IPS DF 19.7 (cell line): Measurements from ENCODE around the gene RBBP8.

Source experiments
- DNase-seq: peaks from one replicate; pipeline ENCODE4 v3.0.0-alpha.2; 2013; ENCODE audit warnings: low read depth, low spot score

RBBP8 gene

GRCh38 chr18:22998344-22998743, 65.2 kb downstream of the RBBP8 start:
- no peak for DNase-seq

GRCh38 chr18:22999212-22999611, 66.1 kb downstream of the RBBP8 start:
- DNase-seq: no peak

- DNase-seq: no peak
Measured at GRCh38 chr18:22999647-23000046, 66.5 kb downstream of the RBBP8 start.

- DNase-seq: no peak
Measured at GRCh38 chr18:23003289-23003688, 70.2 kb downstream of the RBBP8 start.

GRCh38 chr18:23012249-23012648, 79.1 kb downstream of the RBBP8 start:
- DNase-seq: no peak

- no peak for DNase-seq
Measured at GRCh38 chr18:23020555-23021294, 87.6 kb downstream of the RBBP8 start.

- DNase-seq: no peak
Measured at GRCh38 chr18:23021623-23022022, 88.5 kb downstream of the RBBP8 start.

GRCh38 chr18:23032030-23032582, 99.0 kb downstream of the RBBP8 start:
- DNase-seq: no peak

GRCh38 chr18:23033056-23033455, 99.9 kb downstream of the RBBP8 start:
- DNase-seq: no peak

GRCh38 chr18:23036660-23037201, 103.6 kb downstream of the RBBP8 start:
- no peak for DNase-seq

- DNase-seq: peak; percentile 47
Measured at GRCh38 chr18:23037646-23038045, 104.5 kb downstream of the RBBP8 start.

- no peak for DNase-seq
Measured at GRCh38 chr18:23038712-23039111, 105.6 kb downstream of the RBBP8 start.

- no peak for DNase-seq
Measured at GRCh38 chr18:23042133-23042532, 109.0 kb downstream of the RBBP8 start.

- no peak for DNase-seq
Measured at GRCh38 chr18:23043803-23044376, 110.8 kb downstream of the RBBP8 start.

- DNase-seq: no peak
Measured at GRCh38 chr18:23049698-23050373, 116.7 kb downstream of the RBBP8 start.

GRCh38 chr18:23053776-23054457, 120.8 kb downstream of the RBBP8 start:
- peak; percentile 77 for DNase-seq

GRCh38 chr18:23054553-23054952, 121.4 kb downstream of the RBBP8 start:
- DNase-seq: no peak

GRCh38 chr18:23056315-23056714, 123.2 kb downstream of the RBBP8 start:
- DNase-seq: no peak

GRCh38 chr18:23057096-23057495, 124.0 kb downstream of the RBBP8 start:
- no peak for DNase-seq

- no peak for DNase-seq
Measured at GRCh38 chr18:23058746-23059415, 125.8 kb downstream of the RBBP8 start.
